SK-N-SH treated with all-trans-retinoic acid at 6 μM for 48 hours (cell line): ENCODE results near the gene FNIP2.

Experiments used
- ATAC-seq: fragments of 200-7000 bp; cut with Tn5 transposase; 3 replicates; pipeline ENCODE4 v1.9.1; 2020; ENCODE audit warnings: mild to moderate bottlenecking, moderate library complexity
- ARNTL ChIP-seq: fragments of 450-650 bp; formaldehyde crosslinking; IDR thresholded peaks from 2 replicates; pipeline ENCODE4 v1.5.0; 2020; ENCODE audit warnings: low read depth, mild to moderate bottlenecking, moderate library complexity, borderline replicate concordance
- BACH2 ChIP-seq: fragments of 250-450 bp; sonication (Bioruptor Pico); IDR thresholded peaks from 2 replicates; pipeline ENCODE4 v1.9.0; 2021; ENCODE audit warnings: mild to moderate bottlenecking, borderline replicate concordance
- CSDC2 ChIP-seq: fragments of 250-450 bp; sonication (Bioruptor Pico); IDR thresholded peaks from 2 replicates; pipeline ENCODE4 v1.5.0; 2020; ENCODE audit warnings: mild to moderate bottlenecking, moderate library complexity
- ESRRG ChIP-seq: fragments of 250-450 bp; sonication (Bioruptor Pico); IDR thresholded peaks from 2 replicates; pipeline ENCODE4 v1.6.1; 2021; ENCODE audit warnings: mild to moderate bottlenecking
- GLIS3 ChIP-seq: fragments of 250-450 bp; sonication (Bioruptor Pico); IDR thresholded peaks from 2 replicates; pipeline ENCODE4 v1.5.0; 2020; ENCODE audit warnings: mild to moderate bottlenecking, moderate library complexity
- ISL1 ChIP-seq: fragments of 250-450 bp; sonication (Bioruptor Pico); IDR thresholded peaks from 2 replicates; pipeline ENCODE4 v2.1.2; 2022; ENCODE audit warnings: mild to moderate bottlenecking, moderate library complexity
- OSR1 ChIP-seq: fragments of 250-450 bp; sonication (Bioruptor Pico); IDR thresholded peaks from 2 replicates; pipeline ENCODE4 v1.8.0; 2022; ENCODE audit warnings: moderate library complexity, mild to moderate bottlenecking, inconsistent platforms
- PATZ1 ChIP-seq: fragments of 250-450 bp; sonication (Bioruptor Pico); IDR thresholded peaks from 2 replicates; pipeline ENCODE4 v1.8.0; 2020; ENCODE audit warnings: mild to moderate bottlenecking, moderate library complexity, borderline replicate concordance
- PPARA ChIP-seq: fragments of 250-450 bp; sonication (Bioruptor Pico); IDR thresholded peaks from 2 replicates; pipeline ENCODE4 v1.5.0; 2020; ENCODE audit warnings: mild to moderate bottlenecking, borderline replicate concordance
- SNAI2 ChIP-seq: fragments of 250-450 bp; sonication (Bioruptor Pico); IDR thresholded peaks from 2 replicates; pipeline ENCODE4 v1.5.0; 2020; ENCODE audit warnings: mild to moderate bottlenecking, moderate library complexity
- TCF4 ChIP-seq: fragments of 250-450 bp; sonication (Bioruptor Pico); IDR thresholded peaks from 2 replicates; pipeline ENCODE4 v1.8.0; 2021; ENCODE audit warnings: mild to moderate bottlenecking, moderate library complexity, borderline replicate concordance
- TOX ChIP-seq: fragments of 250-450 bp; sonication (Bioruptor Pico); IDR thresholded peaks from 2 replicates; pipeline ENCODE4 v1.8.0; 2021; ENCODE audit warnings: mild to moderate bottlenecking, moderate library complexity, borderline replicate concordance
- TSHZ2 ChIP-seq: fragments of 250-450 bp; sonication (Bioruptor Pico); IDR thresholded peaks from 2 replicates; pipeline ENCODE4 v1.5.0; 2020; ENCODE audit warnings: mild to moderate bottlenecking, moderate library complexity
- ZC3H10 ChIP-seq: fragments of 250-450 bp; sonication (Bioruptor Pico); IDR thresholded peaks from 2 replicates; pipeline ENCODE4 v1.5.1; 2021; ENCODE audit warnings: mild to moderate bottlenecking, moderate library complexity
- ZFP3 ChIP-seq: fragments of 250-450 bp; sonication (Bioruptor Pico); IDR thresholded peaks from 2 replicates; pipeline ENCODE4 v1.5.0; 2020; ENCODE audit warnings: mild to moderate bottlenecking, moderate library complexity
- ZFP30 ChIP-seq: fragments of 450-650 bp; formaldehyde crosslinking; IDR thresholded peaks from 2 replicates; pipeline ENCODE4 v1.5.0; 2022; ENCODE audit warnings: mild to moderate bottlenecking, moderate library complexity
- ZNF70 ChIP-seq: fragments of 450-650 bp; formaldehyde crosslinking; IDR thresholded peaks from 2 replicates; pipeline ENCODE4 v1.5.0; 2020; ENCODE audit warnings: mild to moderate bottlenecking, moderate library complexity
- ZNF8 ChIP-seq: fragments of 450-650 bp; formaldehyde crosslinking; IDR thresholded peaks from 2 replicates; pipeline ENCODE4 v1.5.0; 2020; ENCODE audit warnings: mild to moderate bottlenecking, moderate library complexity
- TF ChIP-seq, protein P1 (sequence below): fragments of 250-450 bp; sonication (Bioruptor Pico); IDR thresholded peaks from 2 replicates; pipeline ENCODE4 v1.5.1; 2020; ENCODE audit warnings: low read depth, mild to moderate bottlenecking, moderate library complexity
- TF ChIP-seq, protein P2 (sequence below): fragments of 250-450 bp; sonication (Bioruptor Pico); IDR thresholded peaks from 2 replicates; pipeline ENCODE4 v1.8.0; 2021; ENCODE audit warnings: low read depth, mild to moderate bottlenecking, moderate library complexity, borderline replicate concordance
- TF ChIP-seq, protein P3 (sequence below): fragments of 250-450 bp; sonication (Bioruptor Pico); IDR thresholded peaks from 2 replicates; pipeline ENCODE4 v1.5.1; 2021; ENCODE audit warnings: mild to moderate bottlenecking, moderate library complexity

FNIP2 gene

DNA sequence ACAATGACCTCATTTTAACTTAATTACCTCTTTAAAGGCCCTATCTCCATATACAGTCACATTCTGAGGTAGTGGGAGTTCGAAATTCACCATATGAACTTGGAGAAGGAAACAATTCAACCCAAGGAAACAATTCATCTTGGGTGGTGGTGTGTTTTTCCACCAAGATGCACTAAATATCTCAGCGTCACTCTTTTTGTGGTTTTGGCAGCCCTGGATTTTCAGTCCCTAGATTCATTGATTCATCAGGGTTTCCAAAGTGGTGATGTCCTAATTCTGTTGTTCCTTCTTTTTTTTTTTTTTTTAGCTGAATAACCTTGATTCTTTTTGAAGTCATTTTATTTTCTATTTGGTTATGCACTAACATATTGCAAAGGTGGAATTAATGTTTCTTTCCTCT is 171.4 kb downstream of the FNIP2 start:
- no peak for ATAC-seq
- no peak for TF ChIP-seq ZNF8
- no peak for TF ChIP-seq ESRRG (CRISPR knock-in tag)
- TF ChIP-seq CSDC2: no peak
- no peak for TF ChIP-seq ZFP3 (CRISPR knock-in tag)
- no peak for TF ChIP-seq SNAI2 (CRISPR knock-in tag)
- TF ChIP-seq ARNTL (CRISPR knock-in tag): no peak
- TF ChIP-seq, protein P1, sequence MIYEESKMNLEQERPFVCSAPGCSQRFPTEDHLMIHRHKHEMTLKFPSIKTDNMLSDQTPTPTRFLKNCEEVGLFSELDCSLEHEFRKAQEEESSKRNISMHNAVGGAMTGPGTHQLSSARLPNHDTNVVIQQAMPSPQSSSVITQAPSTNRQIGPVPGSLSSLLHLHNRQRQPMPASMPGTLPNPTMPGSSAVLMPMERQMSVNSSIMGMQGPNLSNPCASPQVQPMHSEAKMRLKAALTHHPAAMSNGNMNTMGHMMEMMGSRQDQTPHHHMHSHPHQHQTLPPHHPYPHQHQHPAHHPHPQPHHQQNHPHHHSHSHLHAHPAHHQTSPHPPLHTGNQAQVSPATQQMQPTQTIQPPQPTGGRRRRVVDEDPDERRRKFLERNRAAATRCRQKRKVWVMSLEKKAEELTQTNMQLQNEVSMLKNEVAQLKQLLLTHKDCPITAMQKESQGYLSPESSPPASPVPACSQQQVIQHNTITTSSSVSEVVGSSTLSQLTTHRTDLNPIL: no peak
- no peak for TF ChIP-seq PPARA (CRISPR knock-in tag)
- TF ChIP-seq, protein P2, sequence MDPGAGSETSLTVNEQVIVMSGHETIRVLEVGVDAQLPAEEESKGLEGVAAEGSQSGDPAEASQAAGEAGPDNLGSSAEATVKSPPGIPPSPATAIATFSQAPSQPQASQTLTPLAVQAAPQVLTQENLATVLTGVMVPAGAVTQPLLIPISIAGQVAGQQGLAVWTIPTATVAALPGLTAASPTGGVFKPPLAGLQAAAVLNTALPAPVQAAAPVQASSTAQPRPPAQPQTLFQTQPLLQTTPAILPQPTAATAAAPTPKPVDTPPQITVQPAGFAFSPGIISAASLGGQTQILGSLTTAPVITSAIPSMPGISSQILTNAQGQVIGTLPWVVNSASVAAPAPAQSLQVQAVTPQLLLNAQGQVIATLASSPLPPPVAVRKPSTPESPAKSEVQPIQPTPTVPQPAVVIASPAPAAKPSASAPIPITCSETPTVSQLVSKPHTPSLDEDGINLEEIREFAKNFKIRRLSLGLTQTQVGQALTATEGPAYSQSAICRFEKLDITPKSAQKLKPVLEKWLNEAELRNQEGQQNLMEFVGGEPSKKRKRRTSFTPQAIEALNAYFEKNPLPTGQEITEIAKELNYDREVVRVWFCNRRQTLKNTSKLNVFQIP: no peak
- no peak for TF ChIP-seq GLIS3 (CRISPR knock-in tag)
- TF ChIP-seq PATZ1 (CRISPR knock-in tag): no peak

DNA sequence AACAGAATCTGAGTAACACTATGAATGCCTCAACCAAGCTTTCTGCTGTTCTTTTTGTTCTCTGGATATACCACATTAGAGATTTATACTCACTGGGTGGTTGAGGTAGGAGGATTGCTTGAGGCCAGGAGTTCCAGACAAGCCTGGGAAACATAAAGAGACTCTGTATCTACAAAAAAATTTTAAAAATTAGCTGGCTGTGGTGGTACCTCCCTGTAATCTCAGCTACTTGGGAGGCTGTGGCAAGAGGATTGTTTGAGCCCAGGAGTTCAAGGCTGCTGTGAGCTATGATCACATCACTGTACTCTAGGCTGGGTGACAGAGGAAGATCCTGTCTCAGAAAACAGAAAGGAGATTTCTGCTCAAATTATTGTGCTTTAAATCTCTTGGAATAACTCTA is 172.5 kb downstream of the FNIP2 start:
- no peak for ATAC-seq

DNA sequence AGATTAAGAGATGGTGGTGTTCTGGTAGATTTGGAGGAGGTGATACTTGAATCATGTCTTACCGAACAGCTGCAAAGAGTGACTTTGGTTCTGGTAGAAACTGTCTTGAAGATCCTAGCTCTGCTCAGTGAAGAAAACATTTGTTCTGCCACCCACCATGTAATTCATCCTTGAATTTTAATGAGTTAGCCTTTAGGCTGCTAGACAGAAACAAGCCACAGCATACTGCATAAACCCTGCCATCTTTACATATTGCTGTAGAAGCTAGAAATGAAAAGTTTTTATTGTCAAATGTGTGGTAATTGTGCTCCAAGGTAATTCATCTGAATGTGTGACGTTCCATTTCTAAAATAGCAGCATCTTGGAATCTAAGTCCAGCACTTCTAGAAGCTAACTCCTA is 173.1 kb downstream of the FNIP2 start:
- ATAC-seq: no peak
- TF ChIP-seq ZFP3 (CRISPR knock-in tag): no peak
- TF ChIP-seq ZFP30: no peak
- TF ChIP-seq PPARA (CRISPR knock-in tag): no peak
- no peak for TF ChIP-seq BACH2 (CRISPR knock-in tag)
- no peak for TF ChIP-seq ZNF70 (CRISPR knock-in tag)
- no peak for TF ChIP-seq ESRRG (CRISPR knock-in tag)
- no peak for TF ChIP-seq GLIS3 (CRISPR knock-in tag)
- TF ChIP-seq, protein P1: no peak
- TF ChIP-seq TSHZ2 (CRISPR knock-in tag): no peak
- TF ChIP-seq OSR1 (CRISPR knock-in tag): no peak
- no peak for TF ChIP-seq ZC3H10 (CRISPR knock-in tag)
- TF ChIP-seq SNAI2 (CRISPR knock-in tag): no peak
- no peak for TF ChIP-seq TCF4
- no peak for TF ChIP-seq TOX (CRISPR knock-in tag)
- no peak for TF ChIP-seq PATZ1 (CRISPR knock-in tag)
- TF ChIP-seq, protein P3, sequence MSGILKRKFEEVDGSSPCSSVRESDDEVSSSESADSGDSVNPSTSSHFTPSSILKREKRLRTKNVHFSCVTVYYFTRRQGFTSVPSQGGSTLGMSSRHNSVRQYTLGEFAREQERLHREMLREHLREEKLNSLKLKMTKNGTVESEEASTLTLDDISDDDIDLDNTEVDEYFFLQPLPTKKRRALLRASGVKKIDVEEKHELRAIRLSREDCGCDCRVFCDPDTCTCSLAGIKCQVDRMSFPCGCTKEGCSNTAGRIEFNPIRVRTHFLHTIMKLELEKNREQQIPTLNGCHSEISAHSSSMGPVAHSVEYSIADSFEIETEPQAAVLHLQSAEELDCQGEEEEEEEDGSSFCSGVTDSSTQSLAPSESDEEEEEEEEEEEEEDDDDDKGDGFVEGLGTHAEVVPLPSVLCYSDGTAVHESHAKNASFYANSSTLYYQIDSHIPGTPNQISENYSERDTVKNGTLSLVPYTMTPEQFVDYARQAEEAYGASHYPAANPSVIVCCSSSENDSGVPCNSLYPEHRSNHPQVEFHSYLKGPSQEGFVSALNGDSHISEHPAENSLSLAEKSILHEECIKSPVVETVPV (CRISPR knock-in tag): no peak
- TF ChIP-seq, protein P2: no peak
- no peak for TF ChIP-seq ISL1 (CRISPR knock-in tag)
- TF ChIP-seq ZNF8: no peak
- TF ChIP-seq ARNTL (CRISPR knock-in tag): no peak
- TF ChIP-seq, all 23 proteins: peak for 0

More for the DNA sequence above, 172.5 kb downstream of the FNIP2 start:
- TF ChIP-seq ISL1 (CRISPR knock-in tag) (no peak), ZFP30 (no peak), TOX (CRISPR knock-in tag) (no peak), CSDC2 (no peak), ESRRG (CRISPR knock-in tag) (no peak), ZNF70 (CRISPR knock-in tag) (no peak)
- TF ChIP-seq, all 23 proteins: peak for 0
